Astrocyte (in vitro differentiated cells and primary cell): ENCODE results near the gene NR3C1.

Source experiments
- EZH2 ChIP-seq: IDR thresholded peaks from 2 replicates; pipeline ENCODE4 v1.6.1; 2012; ENCODE audit warnings: mild to moderate bottlenecking, low read length, inconsistent platforms; ENCODE audit not compliant: insufficient read depth
- TF ChIP-seq, protein P1 (sequence below): IDR thresholded peaks from 2 replicates; pipeline ENCODE4 v1.5.1; 2011; ENCODE audit warnings: low read depth, mild to moderate bottlenecking, inconsistent platforms, low read length, moderate library complexity; ENCODE audit not compliant: insufficient read depth

DNA sequence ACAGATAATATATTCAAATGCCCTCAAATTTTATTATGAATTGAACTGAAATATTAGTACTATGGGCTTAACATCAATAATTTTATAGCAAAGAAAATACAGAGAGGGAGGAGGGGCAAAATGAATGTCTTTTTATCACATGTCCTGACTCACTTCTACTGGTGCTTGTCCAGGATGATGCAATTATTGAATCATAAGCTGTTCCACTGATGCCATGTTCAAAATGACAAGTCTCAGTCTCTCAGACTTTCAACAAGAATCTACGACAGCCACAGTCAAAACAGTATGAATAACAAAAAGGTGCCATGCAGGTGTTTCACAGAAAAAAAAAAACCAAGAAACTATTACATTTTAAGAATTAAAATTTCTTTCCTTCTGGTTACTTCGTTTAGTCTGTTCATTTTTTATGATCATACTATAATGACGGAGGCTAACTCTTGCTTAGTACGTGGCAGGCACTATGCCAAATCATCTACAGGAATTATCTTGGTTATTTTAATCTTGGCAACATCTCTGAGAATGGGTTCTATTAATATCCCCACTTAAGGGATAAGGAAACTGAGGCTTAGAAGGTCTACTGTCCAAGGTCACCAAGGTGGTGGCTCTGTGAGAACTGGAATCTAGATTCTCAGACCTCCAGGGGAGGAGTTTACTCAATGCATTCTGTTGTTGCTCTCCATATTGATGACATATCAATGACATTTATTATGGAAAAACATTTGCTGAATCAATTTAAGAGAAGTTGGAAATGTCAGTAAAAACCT is 61.5 kb downstream of the NR3C1 start:
- no peak for TF ChIP-seq EZH2
- TF ChIP-seq, protein P1, sequence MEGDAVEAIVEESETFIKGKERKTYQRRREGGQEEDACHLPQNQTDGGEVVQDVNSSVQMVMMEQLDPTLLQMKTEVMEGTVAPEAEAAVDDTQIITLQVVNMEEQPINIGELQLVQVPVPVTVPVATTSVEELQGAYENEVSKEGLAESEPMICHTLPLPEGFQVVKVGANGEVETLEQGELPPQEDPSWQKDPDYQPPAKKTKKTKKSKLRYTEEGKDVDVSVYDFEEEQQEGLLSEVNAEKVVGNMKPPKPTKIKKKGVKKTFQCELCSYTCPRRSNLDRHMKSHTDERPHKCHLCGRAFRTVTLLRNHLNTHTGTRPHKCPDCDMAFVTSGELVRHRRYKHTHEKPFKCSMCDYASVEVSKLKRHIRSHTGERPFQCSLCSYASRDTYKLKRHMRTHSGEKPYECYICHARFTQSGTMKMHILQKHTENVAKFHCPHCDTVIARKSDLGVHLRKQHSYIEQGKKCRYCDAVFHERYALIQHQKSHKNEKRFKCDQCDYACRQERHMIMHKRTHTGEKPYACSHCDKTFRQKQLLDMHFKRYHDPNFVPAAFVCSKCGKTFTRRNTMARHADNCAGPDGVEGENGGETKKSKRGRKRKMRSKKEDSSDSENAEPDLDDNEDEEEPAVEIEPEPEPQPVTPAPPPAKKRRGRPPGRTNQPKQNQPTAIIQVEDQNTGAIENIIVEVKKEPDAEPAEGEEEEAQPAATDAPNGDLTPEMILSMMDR: no peak
